MM.1S (cell line): ENCODE data around the gene RUNX1.

Source experiments
- DNase-seq: peaks from one replicate; pipeline ENCODE4 v3.0.0-alpha.2; 2015
- H2AFZ ChIP-seq: fragments of 300-600 bp; sonication (generic); 2 replicates; pipeline ENCODE4 v1.6.0; 2016; ENCODE audit warnings: antibody characterized with exemption, low read length
- H3F3A ChIP-seq: fragments of 300-600 bp; sonication (generic); 2 replicates; pipeline ENCODE4 v1.6.1; 2016; ENCODE audit warnings: mild to moderate bottlenecking, antibody characterized with exemption, low read length, moderate library complexity, mixed read lengths; ENCODE audit not compliant: insufficient read depth
- H3K27ac ChIP-seq: fragments of 300-600 bp; sonication (generic); 2 replicates; pipeline ENCODE4 v1.5.1; 2016; ENCODE audit warnings: mild to moderate bottlenecking, low read length
- H3K27me3 ChIP-seq: fragments of 300-600 bp; sonication (generic); replicated peaks from 2 replicates; pipeline ENCODE4 v1.6.0; 2016; ENCODE audit warnings: low read length; ENCODE audit not compliant: insufficient read depth
- H3K36me3 ChIP-seq: fragments of 300-600 bp; sonication (generic); replicated peaks from 2 replicates; pipeline ENCODE4 v1.6.1; 2016; ENCODE audit warnings: mild to moderate bottlenecking, low read length, mixed read lengths; ENCODE audit not compliant: insufficient read depth
- H3K4me1 ChIP-seq: fragments of 300-600 bp; sonication (generic); 2 replicates; pipeline ENCODE4 v1.6.1; 2016; ENCODE audit warnings: low read length, mixed read lengths
- H3K4me2 ChIP-seq: fragments of 300-600 bp; sonication (generic); 2 replicates; pipeline ENCODE4 v1.6.0; 2016; ENCODE audit warnings: low read depth, low read length
- H3K4me3 ChIP-seq: fragments of 300-600 bp; sonication (generic); 2 replicates; pipeline ENCODE4 v1.5.1; 2016; ENCODE audit warnings: low read length, mixed read lengths
- H3K79me2 ChIP-seq: fragments of 300-600 bp; sonication (generic); 2 replicates; pipeline ENCODE4 v1.6.1; 2016; ENCODE audit warnings: mixed run types, low read length, mixed read lengths
- H3K9ac ChIP-seq: fragments of 300-600 bp; sonication (generic); 2 replicates; pipeline ENCODE4 v1.6.1; 2016; ENCODE audit warnings: low read length, mixed read lengths
- H3K9me2 ChIP-seq: fragments of 300-600 bp; sonication (generic); replicated peaks from 2 replicates; pipeline ENCODE4 v1.6.1; 2016; ENCODE audit warnings: mild to moderate bottlenecking, low read length, mixed read lengths; ENCODE audit not compliant: insufficient read depth
- H3K9me3 ChIP-seq: fragments of 300-600 bp; sonication (generic); replicated peaks from 2 replicates; pipeline ENCODE4 v1.6.1; 2016; ENCODE audit warnings: mild to moderate bottlenecking, low read length, mixed read lengths; ENCODE audit not compliant: insufficient read depth
- H4K20me1 ChIP-seq: fragments of 300-600 bp; sonication (generic); 2 replicates; pipeline ENCODE4 v1.6.1; 2016; ENCODE audit warnings: mild to moderate bottlenecking, low read length, moderate library complexity, mixed read lengths; ENCODE audit not compliant: insufficient read depth
- EZH2 ChIP-seq: fragments of 300-600 bp; sonication (generic); optimal IDR thresholded peaks from 2 replicates; pipeline ENCODE3; 2017; ENCODE audit warnings: low read depth, mild to moderate bottlenecking, antibody characterized with exemption, low read length, mixed read lengths
- EZH2phosphoT487 ChIP-seq: fragments of 300-600 bp; sonication (generic); IDR thresholded peaks from 2 replicates; pipeline ENCODE4 v1.6.1; 2018; ENCODE audit warnings: antibody characterized with exemption, low read length
- TF ChIP-seq, protein P1 (sequence below): fragments of 300-600 bp; sonication (generic); IDR thresholded peaks from 2 replicates; pipeline ENCODE4 v1.5.1; 2016; ENCODE audit warnings: antibody characterized with exemption, low read length, mixed read lengths

RUNX1 gene

DNA sequence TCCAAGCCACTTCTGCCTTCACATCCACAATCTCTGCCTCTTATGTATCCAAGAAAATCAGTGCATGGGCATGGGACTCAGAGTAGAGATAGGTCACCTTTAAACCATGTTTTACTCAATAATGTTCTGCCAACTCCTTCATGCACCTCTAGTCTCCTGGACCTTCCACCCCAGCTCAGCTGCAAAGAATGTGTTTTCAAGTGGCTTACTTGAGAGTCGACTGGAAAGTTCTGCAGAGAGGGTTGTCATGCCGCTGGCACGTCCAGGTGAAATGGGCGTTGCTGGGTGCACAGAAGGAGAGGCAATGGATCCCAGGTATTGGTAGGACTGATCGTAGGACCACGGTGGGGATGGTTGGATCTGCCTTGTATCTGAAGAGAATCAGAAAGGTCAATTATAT is 250.0 kb downstream of the RUNX1 start:
- Histone ChIP-seq H3F3A (no peaks in the 10 kb centered on the region), H3K4me2 (no peak overlapping the region), H2AFZ (no peak overlapping the region), H3K9ac (no peak overlapping the region), H3K9me2 (no peaks in the 10 kb centered on the region), H3K4me1 (peaks cover 22% of the 10 kb centered on the region), H3K27ac (no peak overlapping the region), H3K9me3 (no peaks in the 10 kb centered on the region), H4K20me1 (no peaks in the 10 kb centered on the region), H3K36me3 (no peaks in the 10 kb centered on the region), H3K4me3 (no peak overlapping the region), H3K79me2 (no peaks in the 10 kb centered on the region), H3K27me3 (no peaks in the 10 kb centered on the region)
- no peak for DNase-seq
- TF ChIP-seq EZH2 (no peak), EZH2phosphoT487 (no peak)
- TF ChIP-seq, protein P1, sequence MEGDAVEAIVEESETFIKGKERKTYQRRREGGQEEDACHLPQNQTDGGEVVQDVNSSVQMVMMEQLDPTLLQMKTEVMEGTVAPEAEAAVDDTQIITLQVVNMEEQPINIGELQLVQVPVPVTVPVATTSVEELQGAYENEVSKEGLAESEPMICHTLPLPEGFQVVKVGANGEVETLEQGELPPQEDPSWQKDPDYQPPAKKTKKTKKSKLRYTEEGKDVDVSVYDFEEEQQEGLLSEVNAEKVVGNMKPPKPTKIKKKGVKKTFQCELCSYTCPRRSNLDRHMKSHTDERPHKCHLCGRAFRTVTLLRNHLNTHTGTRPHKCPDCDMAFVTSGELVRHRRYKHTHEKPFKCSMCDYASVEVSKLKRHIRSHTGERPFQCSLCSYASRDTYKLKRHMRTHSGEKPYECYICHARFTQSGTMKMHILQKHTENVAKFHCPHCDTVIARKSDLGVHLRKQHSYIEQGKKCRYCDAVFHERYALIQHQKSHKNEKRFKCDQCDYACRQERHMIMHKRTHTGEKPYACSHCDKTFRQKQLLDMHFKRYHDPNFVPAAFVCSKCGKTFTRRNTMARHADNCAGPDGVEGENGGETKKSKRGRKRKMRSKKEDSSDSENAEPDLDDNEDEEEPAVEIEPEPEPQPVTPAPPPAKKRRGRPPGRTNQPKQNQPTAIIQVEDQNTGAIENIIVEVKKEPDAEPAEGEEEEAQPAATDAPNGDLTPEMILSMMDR = no peak

DNA sequence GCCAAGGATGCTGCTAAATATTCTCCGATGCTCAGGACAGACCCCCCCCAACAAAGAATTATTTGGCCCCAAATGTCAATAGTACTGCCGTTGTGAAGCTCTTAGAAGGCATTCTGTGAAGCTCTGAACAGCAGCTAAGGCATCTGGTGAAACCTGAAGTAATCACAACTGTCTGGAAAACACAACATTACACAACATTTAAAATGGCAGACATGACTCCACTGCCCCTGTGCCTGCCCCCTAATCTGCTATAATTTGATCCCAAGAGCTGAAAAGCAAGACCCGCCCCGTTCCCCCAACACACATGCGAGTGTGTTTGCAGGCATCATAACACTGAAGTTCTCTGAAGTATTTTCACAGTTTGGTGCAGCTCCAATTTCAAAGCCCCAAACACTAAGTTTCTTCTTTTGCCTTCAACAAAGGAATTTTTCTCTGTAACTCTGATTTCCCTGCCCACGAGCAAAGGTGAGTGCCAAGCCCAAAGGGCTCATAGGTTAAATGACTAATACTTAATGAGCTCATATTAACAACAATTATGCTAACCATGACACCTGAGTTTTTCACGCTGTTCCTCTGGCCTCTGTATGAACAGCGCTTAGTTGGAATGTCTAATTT is 251.1 kb downstream of the RUNX1 start:
- H3K9me2 ChIP-seq = no peaks in the 10 kb centered on the region
- no peak overlapping the region for H3K9ac ChIP-seq
- H3K27me3 ChIP-seq = no peaks in the 10 kb centered on the region
- H3K27ac ChIP-seq = no peak overlapping the region
- no peaks in the 10 kb centered on the region for H4K20me1 ChIP-seq
- no peaks in the 10 kb centered on the region for H3K36me3 ChIP-seq
- H3K79me2 ChIP-seq = no peaks in the 10 kb centered on the region
- TF ChIP-seq, protein P1 = no peak
- TF ChIP-seq EZH2phosphoT487 (no peak), EZH2 (no peak)
- no peak overlapping the region for H3K4me3 ChIP-seq
- DNase-seq = no peak
- no peak overlapping the region for H2AFZ ChIP-seq
- no peaks in the 10 kb centered on the region for H3K9me3 ChIP-seq
- peaks cover 15% of the 10 kb centered on the region for H3K4me1 ChIP-seq
- H3F3A ChIP-seq = no peaks in the 10 kb centered on the region
- H3K4me2 ChIP-seq = no peak overlapping the region

DNA sequence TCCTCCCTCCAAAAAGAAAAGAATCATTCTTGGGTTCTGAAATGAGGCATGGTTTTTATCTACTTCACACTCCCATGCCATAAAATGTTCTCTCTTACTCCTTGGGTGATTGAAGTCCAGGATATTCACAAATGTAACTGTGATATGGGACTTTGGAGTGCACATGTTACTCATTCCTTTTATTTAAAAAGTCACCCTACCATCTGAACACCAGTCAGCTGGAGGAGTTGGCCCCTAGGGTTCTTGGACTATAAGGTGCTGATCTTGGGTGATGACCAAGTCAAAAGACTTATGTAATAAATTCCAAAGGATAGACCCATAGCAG is 251.9 kb downstream of the RUNX1 start:
- Histone ChIP-seq H3K4me1 (peaks cover 7% of the 10 kb centered on the region), H4K20me1 (no peaks in the 10 kb centered on the region), H3K9me2 (no peaks in the 10 kb centered on the region), H3F3A (no peaks in the 10 kb centered on the region), H3K36me3 (no peaks in the 10 kb centered on the region), H3K4me2 (no peak overlapping the region), H2AFZ (no peak overlapping the region), H3K79me2 (no peaks in the 10 kb centered on the region), H3K27me3 (no peaks in the 10 kb centered on the region), H3K9ac (no peak overlapping the region), H3K4me3 (no peak overlapping the region), H3K9me3 (no peaks in the 10 kb centered on the region), H3K27ac (no peak overlapping the region)
- no peak for DNase-seq
- TF ChIP-seq EZH2 = no peak
- TF ChIP-seq, protein P1 = no peak
- TF ChIP-seq EZH2phosphoT487 = no peak
